ENCODE measurements around the gene CLPX.

- TF ChIP-seq CTCF (IDR thresholded peaks at IDR 0.05), result no peak
- no peak for TF ChIP-seq POLR2A (IDR thresholded peaks at IDR 0.05)
- no peak for TF ChIP-seq POLR2AphosphoS5 (IDR thresholded peaks at IDR 0.05)
- no peak for TF ChIP-seq EP300 (IDR thresholded peaks at IDR 0.05)
Observed at GRCh38 chr15:65182538-65182937, 2.6 kb downstream of the CLPX start.
